HepG2 (cell line): ENCODE data around the gene UBE2O. TPM values are rescaled to one million over a fixed set of nuclear protein-coding genes. Genes with fewer than 3 reads are reported as not detected.
A peak's percentile ranks its signal among the peaks of the same experiment; 100 is the strongest.

Experiments
- ATAD3A ChIP-seq: sonication (generic); formaldehyde crosslinking; IDR thresholded peaks from 2 replicates; pipeline ENCODE4 v1.4.0; 2020; ENCODE audit warnings: missing genetic modification reagents
- CBX5 ChIP-seq: sonication (generic); formaldehyde crosslinking; IDR thresholded peaks from 2 replicates; pipeline ENCODE4 v1.4.0; 2020; ENCODE audit warnings: missing genetic modification reagents, borderline replicate concordance
- DBP ChIP-seq: sonication (generic); formaldehyde crosslinking; IDR thresholded peaks from 2 replicates; pipeline ENCODE4 v1.4.0; 2020; ENCODE audit warnings: missing genetic modification reagents; ENCODE audit errors: not compliant biosample characterization
- FOXK2 ChIP-seq: fragments of 450-650 bp; IDR thresholded peaks from 2 replicates; pipeline ENCODE4 v1.6.1; 2016
- GABPA ChIP-seq, 2 experiments: IDR thresholded peaks; 2 replicates each; pipeline ENCODE4 v1.6.1; 2011 to 2016; ENCODE audit warnings: low read depth in 2 of 2, low read length in 1 of 2, missing biosample characterization in 1 of 2, missing genetic modification characterization in 1 of 2
- GTF3A ChIP-seq: sonication (generic); formaldehyde crosslinking; conservative IDR thresholded peaks from 2 replicates; pipeline ENCODE4 v1.4.0; 2020; ENCODE audit warnings: mild to moderate bottlenecking, missing genetic modification reagents
- HMG20B ChIP-seq: conservative IDR thresholded peaks from 2 replicates; pipeline ENCODE4 v1.6.1; 2016; ENCODE audit warnings: missing genetic modification reagents, missing compliant biosample characterization
- MAF1 ChIP-seq: sonication (generic); formaldehyde crosslinking; IDR thresholded peaks from 2 replicates; pipeline ENCODE4 v1.5.0; 2020; ENCODE audit warnings: missing genetic modification reagents, borderline replicate concordance
- SKI ChIP-seq: fragments of 450-650 bp; IDR thresholded peaks from one replicate; pipeline ENCODE4 v1.6.1; 2018; ENCODE audit warnings: mild to moderate bottlenecking; ENCODE audit not compliant: partially characterized antibody
- TAF15 ChIP-seq: fragments of 200-400 bp; formaldehyde crosslinking; IDR thresholded peaks from one replicate; pipeline ENCODE4 v1.6.1; 2018; ENCODE audit warnings: mild to moderate bottlenecking, low read depth, low read length; ENCODE audit not compliant: poor library complexity, severe bottlenecking
- ZBTB21 ChIP-seq: sonication (generic); formaldehyde crosslinking; IDR thresholded peaks from 2 replicates; pipeline ENCODE4 v1.4.0; 2020; ENCODE audit warnings: missing genetic modification reagents
- ZBTB34 ChIP-seq: sonication (generic); formaldehyde crosslinking; IDR thresholded peaks from 2 replicates; pipeline ENCODE4 v1.8.0; 2022; ENCODE audit warnings: mild to moderate bottlenecking, missing genetic modification reagents
- ZBTB49 ChIP-seq: sonication (generic); formaldehyde crosslinking; IDR thresholded peaks from 2 replicates; pipeline ENCODE4 v1.4.0; 2020; ENCODE audit warnings: missing genetic modification reagents, borderline replicate concordance
- ZKSCAN5 ChIP-seq: sonication (generic); formaldehyde crosslinking; IDR thresholded peaks from 2 replicates; pipeline ENCODE4 v1.5.1; 2020; ENCODE audit warnings: mild to moderate bottlenecking, missing genetic modification reagents
- ZNF225 ChIP-seq: sonication (generic); formaldehyde crosslinking; IDR thresholded peaks from 2 replicates; pipeline ENCODE4 v1.4.0; 2020; ENCODE audit warnings: mild to moderate bottlenecking, missing genetic modification reagents
- ZNF234 ChIP-seq: sonication (generic); formaldehyde crosslinking; conservative IDR thresholded peaks from 2 replicates; pipeline ENCODE4 v1.5.1; 2020; ENCODE audit warnings: mild to moderate bottlenecking, missing genetic modification reagents
- ZNF275 ChIP-seq: sonication (generic); formaldehyde crosslinking; IDR thresholded peaks from 2 replicates; pipeline ENCODE4 v1.8.0; 2022; ENCODE audit warnings: missing genetic modification reagents, mild to moderate bottlenecking, inconsistent platforms, borderline replicate concordance
- ZNF574 ChIP-seq: sonication (generic); formaldehyde crosslinking; IDR thresholded peaks from 2 replicates; pipeline ENCODE4 v1.4.0; 2020; ENCODE audit warnings: missing genetic modification reagents
- ZNF709 ChIP-seq: sonication (generic); formaldehyde crosslinking; IDR thresholded peaks from 2 replicates; pipeline ENCODE4 v1.5.0; 2020; ENCODE audit warnings: mild to moderate bottlenecking, missing genetic modification reagents
- ZNF773 ChIP-seq: sonication (generic); formaldehyde crosslinking; IDR thresholded peaks from 2 replicates; pipeline ENCODE4 v1.4.0; 2020; ENCODE audit warnings: missing genetic modification reagents, borderline replicate concordance
- ZSCAN31 ChIP-seq: sonication (generic); formaldehyde crosslinking; IDR thresholded peaks from 2 replicates; pipeline ENCODE4 v1.5.0; 2020; ENCODE audit warnings: low read depth, mild to moderate bottlenecking, missing genetic modification reagents
- polyA plus RNA-seq, 8 experiments: library from polyadenylated mRNA; depleted of rRNA in 3 of 8; stranded (reverse) in 7 of 8; unstranded in 1 of 8; fragments of >200 nt; fragmentation: Illumina TruSeq in 4 of 8; extraction: Trizol in 4 of 8; gene quantifications; 2 replicates each; pipeline versions ENCODE4 v1.2.1 to v1.2.3, GENCODE V29; 2011 to 2016; ENCODE audit warnings: low read depth in 4 of 8, missing spikeins in 1 of 8, mixed read lengths in 1 of 8; ENCODE audit not compliant: insufficient read depth in 1 of 8
- total RNA-seq, 5 experiments: library from RNA; depleted of rRNA; stranded (reverse); fragments of >200 nt; fragmentation: Illumina TruSeq; extraction: Trizol; gene quantifications; 2 replicates each; pipeline ENCODE4 v1.2.3, GENCODE V29; 2016; ENCODE audit warnings: low read depth in 1 of 5

The UBE2O gene
- total and polyA plus RNA-seq, 2 of the 13 experiments (the other 11 are each of a cell fraction or from before 2014, with no cell fraction given), result 21.5 to 23.5 TPM

GRCh38 chr17:76383546-76384221 is 69.3 kb downstream of the UBE2O start (continued):
- TF ChIP-seq ZBTB49 (CRISPR knock-in tag) (0 out of 2 replicates have a peak, but pooled peaks have one; percentile 44), ZNF773 (no peak), ZNF709 (peak; percentile 66), TAF15 (no peak), DBP (no peak), HMG20B (CRISPR knock-in tag) (no peak; the same call in 1 of the 2 replicates), GABPA (IDR thresholded peaks at IDR 0.05; ENCODE audit: low read depth, low read length) (no peak), GABPA (CRISPR knock-in tag; IDR thresholded peaks at IDR 0.05; ENCODE audit: low read depth) (peak; percentile 28; the same call in 1 of the 2 replicates), MAF1 (CRISPR knock-in tag) (no peak), FOXK2 (no peak), CBX5 (CRISPR knock-in tag) (peak; percentile 52; the same call in 1 of the 2 replicates), ZNF574 (CRISPR knock-in tag) (no peak), ATAD3A (CRISPR knock-in tag) (no peak), ZNF234 (CRISPR knock-in tag) (peak; percentile 50), ZSCAN31 (CRISPR knock-in tag) (no peak), ZNF225 (CRISPR knock-in tag) (no peak), ZBTB21 (CRISPR knock-in tag) (no peak), GTF3A (CRISPR knock-in tag) (no peak; the same call in 1 of the 2 replicates), ZKSCAN5 (CRISPR knock-in tag) (no peak), ZBTB34 (CRISPR knock-in tag) (no peak), SKI (no peak), ZNF275 (CRISPR knock-in tag) (no peak)
